Lower leg skin (tissue), 3 donors: ENCODE results near the gene CTXND1.

Experiments used
- CTCF ChIP-seq, 3 donors: fragments of 450-650 bp; IDR thresholded peaks; one replicate each; pipeline ENCODE4 v1.5.1; 2016; ENCODE audit warnings: antibody characterized with exemption in 3 of 3, mild to moderate bottlenecking in 3 of 3, moderate library complexity in 2 of 3
- POLR2A ChIP-seq, 2 donors: fragments of 450-650 bp; IDR thresholded peaks; one replicate each; pipeline ENCODE4 v1.6.1; 2016 to 2017; ENCODE audit warnings: antibody characterized with exemption in 2 of 2, mild to moderate bottlenecking in 1 of 2, moderate library complexity in 1 of 2

- TF ChIP-seq CTCF (IDR thresholded peaks at IDR 0.05) (no peak), POLR2A (IDR thresholded peaks at IDR 0.05) (no peak)
These were observed 47.8 kb downstream of the CTXND1 start for GRCh38 chr15:80204231-80204630.
